ENCODE results near the gene DNAH5. TPM values are rescaled to one million over a fixed set of nuclear protein-coding genes. Genes with fewer than 3 reads are reported as not detected.

Gene DNAH5
- polyA plus RNA-seq, 3 donors: not detected

DNA sequence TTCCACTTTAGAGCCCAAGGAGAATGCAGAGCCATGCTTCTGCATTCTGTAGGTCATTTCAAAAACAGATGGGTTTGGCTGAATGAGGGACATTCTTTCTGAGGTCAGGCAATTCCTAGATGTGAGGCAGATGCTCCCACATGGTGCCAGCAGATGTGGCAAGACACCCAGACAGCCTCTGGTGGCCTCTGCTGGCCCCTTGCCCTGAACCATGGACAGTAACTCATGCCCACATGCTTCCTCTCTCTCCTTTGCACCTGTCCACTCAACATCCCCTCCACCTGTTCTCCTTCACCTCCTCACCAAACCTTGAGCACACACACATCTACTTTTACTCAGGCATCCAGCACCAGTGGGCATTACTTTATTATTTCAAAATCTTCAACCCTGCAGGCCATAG lies 252.3 kb downstream of the DNAH5 start:
- peaks cover 8 to 23% of the 10 kb centered on the region in 2 donors for H3K9me3 ChIP-seq (replicated peaks in 1 of 2; ENCODE audit: control insufficient read depth in 1 of 2, insufficient read depth in 1 of 2, low read length in 2 of 2)
- H3K4me2 ChIP-seq (replicated peaks; ENCODE audit: extremely low read depth, low read length, poor library complexity, severe bottlenecking): no peak overlapping the region
- no peak overlapping the region for H3K4me3 ChIP-seq (replicated peaks in 1 of 3; ENCODE audit: low read depth in 2 of 3, low read length in 3 of 3)
- no peaks in the 10 kb centered on the region for H3K27me3 ChIP-seq (ENCODE audit: control insufficient read depth in 2 of 2, insufficient read depth in 2 of 2, low read length in 2 of 2)
- H3K4me1 Mint-ChIP-seq: no peaks in the 10 kb centered on the region
- no peak overlapping the region for H3K27ac Mint-ChIP-seq
- TF ChIP-seq, protein P1, sequence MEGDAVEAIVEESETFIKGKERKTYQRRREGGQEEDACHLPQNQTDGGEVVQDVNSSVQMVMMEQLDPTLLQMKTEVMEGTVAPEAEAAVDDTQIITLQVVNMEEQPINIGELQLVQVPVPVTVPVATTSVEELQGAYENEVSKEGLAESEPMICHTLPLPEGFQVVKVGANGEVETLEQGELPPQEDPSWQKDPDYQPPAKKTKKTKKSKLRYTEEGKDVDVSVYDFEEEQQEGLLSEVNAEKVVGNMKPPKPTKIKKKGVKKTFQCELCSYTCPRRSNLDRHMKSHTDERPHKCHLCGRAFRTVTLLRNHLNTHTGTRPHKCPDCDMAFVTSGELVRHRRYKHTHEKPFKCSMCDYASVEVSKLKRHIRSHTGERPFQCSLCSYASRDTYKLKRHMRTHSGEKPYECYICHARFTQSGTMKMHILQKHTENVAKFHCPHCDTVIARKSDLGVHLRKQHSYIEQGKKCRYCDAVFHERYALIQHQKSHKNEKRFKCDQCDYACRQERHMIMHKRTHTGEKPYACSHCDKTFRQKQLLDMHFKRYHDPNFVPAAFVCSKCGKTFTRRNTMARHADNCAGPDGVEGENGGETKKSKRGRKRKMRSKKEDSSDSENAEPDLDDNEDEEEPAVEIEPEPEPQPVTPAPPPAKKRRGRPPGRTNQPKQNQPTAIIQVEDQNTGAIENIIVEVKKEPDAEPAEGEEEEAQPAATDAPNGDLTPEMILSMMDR (IDR thresholded peaks at IDR 0.05): no peak
- H4K20me1 ChIP-seq (ENCODE audit: insufficient read depth, low read length): no peaks in the 10 kb centered on the region
- no peak overlapping the region for H3K4me3 Mint-ChIP-seq
- no peaks in the 10 kb centered on the region for H3K79me2 ChIP-seq (ENCODE audit: insufficient read depth, low read length)
- no peak overlapping the region for H3K9ac ChIP-seq (ENCODE audit: insufficient read depth, low read length, poor library complexity, severe bottlenecking)
- no peaks in the 10 kb centered on the region for H3K36me3 ChIP-seq (replicated peaks in 1 of 2; ENCODE audit: control insufficient read depth in 1 of 2, insufficient read depth in 2 of 2, low read length in 2 of 2)
- intact Hi-C loops (cut with micrococcal nuclease): no loop called here
- peaks cover 3 to 20% (median 8%) of the 10 kb centered on the region in 7 donors for H3K9me3 Mint-ChIP-seq
- DNase-seq: no peak
- no peak overlapping the region for H3K27ac ChIP-seq (ENCODE audit: low read depth in 1 of 2, low read length in 2 of 2)
- peaks cover 0 to 2% (median 1%) of the 10 kb centered on the region in 3 donors for H3K27me3 Mint-ChIP-seq (ENCODE audit: low read depth in 3 of 3)
- no peak overlapping the region for H2AFZ ChIP-seq (ENCODE audit: insufficient read depth, low read depth, low read length, poor library complexity, severe bottlenecking)
- no peaks in the 10 kb centered on the region for H3K36me3 Mint-ChIP-seq
- H3K4me1 ChIP-seq (ENCODE audit: control insufficient read depth in 1 of 2, insufficient read depth in 2 of 2, low read length in 2 of 2): no peaks in the 10 kb centered on the region

GRCh38 chr5:13676531-13676930 lies 268.0 kb downstream of the DNAH5 start:
- no peak for DNase-seq
- TF ChIP-seq, protein P1 (IDR thresholded peaks at IDR 0.05): no peak
- Mint-ChIP-seq H3K27me3 (ENCODE audit: low read depth in 3 of 3) (peaks cover 0 to 2% (median 1%) of the 10 kb centered on the region in 3 donors), H3K36me3 (no peaks in the 10 kb centered on the region), H3K4me3 (no peak overlapping the region), H3K27ac (no peak overlapping the region), H3K4me1 (no peaks in the 10 kb centered on the region), H3K9me3 (peaks cover 0 to 6% (median 1%) of the 10 kb centered on the region in 7 donors)
- no peaks in the 10 kb centered on the region for H4K20me1 ChIP-seq (ENCODE audit: insufficient read depth, low read length)
- intact Hi-C loops (cut with micrococcal nuclease): no loop called here
- H3K9ac ChIP-seq (ENCODE audit: insufficient read depth, low read length, poor library complexity, severe bottlenecking): no peak overlapping the region
- no CpG with 5 or more reads among the region's 4 CpGs for WGBS (ENCODE audit: insufficient coverage)
- H3K4me1 ChIP-seq (ENCODE audit: control insufficient read depth in 1 of 2, insufficient read depth in 2 of 2, low read length in 2 of 2): no peaks in the 10 kb centered on the region
- H3K4me3 ChIP-seq (replicated peaks in 1 of 3; ENCODE audit: low read depth in 2 of 3, low read length in 3 of 3): no peak overlapping the region
- H2AFZ ChIP-seq (ENCODE audit: insufficient read depth, low read depth, low read length, poor library complexity, severe bottlenecking): no peak overlapping the region
- no peaks in the 10 kb centered on the region for H3K36me3 ChIP-seq (replicated peaks in 1 of 2; ENCODE audit: control insufficient read depth in 1 of 2, insufficient read depth in 2 of 2, low read length in 2 of 2)
- H3K4me2 ChIP-seq (replicated peaks; ENCODE audit: extremely low read depth, low read length, poor library complexity, severe bottlenecking): no peak overlapping the region
- no peaks in the 10 kb centered on the region for H3K27me3 ChIP-seq (ENCODE audit: control insufficient read depth in 2 of 2, insufficient read depth in 2 of 2, low read length in 2 of 2)
- no peaks in the 10 kb centered on the region for H3K79me2 ChIP-seq (ENCODE audit: insufficient read depth, low read length)
- H3K27ac ChIP-seq (ENCODE audit: low read depth in 1 of 2, low read length in 2 of 2): no peak overlapping the region
- peaks cover 0 to 5% of the 10 kb centered on the region in 2 donors for H3K9me3 ChIP-seq (replicated peaks in 1 of 2; ENCODE audit: control insufficient read depth in 1 of 2, insufficient read depth in 1 of 2, low read length in 2 of 2)
